Thoracic aorta endothelial cell (primary cell): ENCODE results near the gene ECT2L. TPM values are rescaled to one million over a fixed set of nuclear protein-coding genes. Genes with fewer than 3 reads are reported as not detected.

Source experiments
- total RNA-seq: library from RNA; depleted of rRNA; stranded (reverse); fragments of >200 nt; gene quantifications from 2 replicates; pipeline ENCODE4 v1.2.3, GENCODE V29; 2012

The ECT2L gene
- total RNA-seq, result not detected in 2 replicates

DNA sequence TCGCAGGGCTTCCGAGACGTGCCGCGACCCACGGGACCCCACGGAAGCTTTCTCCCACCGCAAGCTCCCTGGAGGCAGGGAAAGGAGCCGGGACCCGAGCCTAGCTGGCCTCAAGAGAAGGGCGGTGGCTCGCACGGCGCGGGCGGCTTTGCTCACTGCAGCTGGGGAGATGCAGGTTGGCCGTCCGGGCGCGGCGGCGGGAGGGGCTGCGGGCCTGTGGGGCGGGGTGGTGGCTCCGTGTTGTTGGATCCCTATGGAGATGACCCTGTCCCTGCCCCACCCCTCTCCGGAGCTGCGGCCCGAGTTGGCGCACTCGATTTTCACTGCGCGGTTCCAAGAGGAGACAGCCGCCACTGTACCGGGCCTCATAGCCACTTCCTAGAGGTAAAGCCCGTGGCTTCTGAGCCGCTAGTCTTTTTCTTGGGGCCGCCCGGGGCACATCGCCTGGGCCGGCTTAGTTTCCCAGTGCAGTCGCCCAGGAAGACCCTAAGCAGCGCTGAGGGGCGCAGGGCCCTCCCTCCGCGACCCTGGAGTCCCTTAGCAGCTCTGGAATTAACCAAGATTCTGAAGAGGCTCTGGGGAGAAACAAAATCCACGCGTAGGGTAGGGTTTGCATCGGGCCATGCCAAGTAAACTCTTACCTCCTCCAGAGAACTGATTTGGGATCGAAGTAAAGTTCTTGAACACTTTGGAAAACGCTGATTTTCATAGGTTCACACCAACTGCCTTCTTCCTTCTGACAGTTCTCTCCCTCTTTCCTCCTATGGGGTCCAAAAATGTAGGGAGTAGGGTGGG is at the start of gene ECT2L:
Gene ECT2L (plus strand): TSS at position 279 of the 795 bp plus-strand sequence. CDS start 17,188 bp downstream, outside the sequence.

GRCh38 chr6:138773177-138774091 is 22.5 kb upstream of the ECT2L start, which contains the start of gene CCDC28A:
TSS of gene CCDC28A (plus strand) at chr6:138773769. CDS start at chr6:138776121, 2,352 bp downstream.

Other genes starting within 250 kb of the ECT2L start
- gene CCDC28A, start 22.3 kb upstream of the ECT2L start, total RNA-seq, result 12.5 and 13.7 TPM in 2 replicates
- 47.3 and 52.6 TPM in 2 replicates for gene REPS1, start 192.2 kb downstream of the ECT2L start, total RNA-seq
- 117 and 123 TPM in 2 replicates for gene ABRACL, start 232.7 kb downstream of the ECT2L start, total RNA-seq